IMR-90 (cell line): Measurements from ENCODE around the gene PRKN.

Source experiments
- CTCF ChIP-seq: conservative IDR thresholded peaks from 2 replicates; pipeline ENCODE4 v1.5.1; 2012; ENCODE audit warnings: mild to moderate bottlenecking, low read depth, low read length, improper control_type of control experiment
- MAZ ChIP-seq: IDR thresholded peaks from 2 replicates; pipeline ENCODE4 v1.6.1; 2012; ENCODE audit warnings: low read depth, mild to moderate bottlenecking, low read length, improper control_type of control experiment, moderate library complexity, borderline replicate concordance
- POLR2A ChIP-seq: IDR thresholded peaks from 2 replicates; pipeline ENCODE4 v1.6.1; 2012; ENCODE audit warnings: mild to moderate bottlenecking, low read depth, low read length
- TF ChIP-seq, protein P1 (sequence below): fragments of 150-350 bp; IDR thresholded peaks from 2 replicates; pipeline ENCODE4 v1.6.1; 2017; ENCODE audit warnings: mild to moderate bottlenecking, antibody characterized with exemption, low read length, low read depth

GRCh38 chr6:161377116-161377515, 1350.5 kb downstream of the PRKN start:
- no peak for TF ChIP-seq MAZ
- TF ChIP-seq, protein P1, sequence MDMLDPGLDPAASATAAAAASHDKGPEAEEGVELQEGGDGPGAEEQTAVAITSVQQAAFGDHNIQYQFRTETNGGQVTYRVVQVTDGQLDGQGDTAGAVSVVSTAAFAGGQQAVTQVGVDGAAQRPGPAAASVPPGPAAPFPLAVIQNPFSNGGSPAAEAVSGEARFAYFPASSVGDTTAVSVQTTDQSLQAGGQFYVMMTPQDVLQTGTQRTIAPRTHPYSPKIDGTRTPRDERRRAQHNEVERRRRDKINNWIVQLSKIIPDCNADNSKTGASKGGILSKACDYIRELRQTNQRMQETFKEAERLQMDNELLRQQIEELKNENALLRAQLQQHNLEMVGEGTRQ, result no peak
- no peak for TF ChIP-seq POLR2A
- TF ChIP-seq CTCF, result no peak
